GM23338 (cell line): ENCODE measurements around the gene IGSF11.

Experiments used
- CREB1 ChIP-seq: fragments of 250-450 bp; sonication (Bioruptor Pico); IDR thresholded peaks from 2 replicates; pipeline ENCODE4 v1.5.0; 2020; ENCODE audit warnings: low read depth, mild to moderate bottlenecking, moderate library complexity
- EZH2 ChIP-seq: fragments of 200-600 bp; sonication (generic); IDR thresholded peaks from one replicate; pipeline ENCODE4 v1.8.0; 2017; ENCODE audit warnings: antibody characterized with exemption, mild to moderate bottlenecking, low read depth; ENCODE audit not compliant: unreplicated experiment
- EZH2phosphoT487 ChIP-seq: fragments of 200-600 bp; sonication (generic); IDR thresholded peaks from one replicate; pipeline ENCODE4 v1.8.1; 2018; ENCODE audit warnings: antibody characterized with exemption; ENCODE audit not compliant: unreplicated experiment
- JUNB ChIP-seq: IDR thresholded peaks from one replicate; pipeline ENCODE4 v1.6.1; 2016; ENCODE audit warnings: antibody characterized with exemption; ENCODE audit not compliant: unreplicated experiment
- NANOG ChIP-seq: IDR thresholded peaks from 2 replicates; pipeline ENCODE4 v1.6.1; 2016; ENCODE audit warnings: antibody characterized with exemption, borderline replicate concordance
- POLR2AphosphoS5 ChIP-seq: IDR thresholded peaks from 2 replicates; pipeline ENCODE4 v1.6.1; 2016; ENCODE audit warnings: antibody characterized with exemption, low read depth
- STAT1 ChIP-seq: IDR thresholded peaks from one replicate; pipeline ENCODE4 v1.6.1; 2016; ENCODE audit warnings: antibody characterized with exemption; ENCODE audit not compliant: unreplicated experiment
- ZNF114 ChIP-seq: fragments of 250-450 bp; sonication (Bioruptor Pico); IDR thresholded peaks from 2 replicates; pipeline ENCODE4 v1.5.0; 2020; ENCODE audit warnings: mild to moderate bottlenecking, moderate library complexity
- ZNF331 ChIP-seq: fragments of 250-450 bp; sonication (Bioruptor Pico); IDR thresholded peaks from 2 replicates; pipeline ENCODE4 v1.5.0; 2020; ENCODE audit warnings: low read depth, mild to moderate bottlenecking, moderate library complexity
- TF ChIP-seq, protein P1 (sequence below), 2 experiments: fragments of 200-600 bp in 1 of 2; sonication (generic) in 1 of 2; conservative IDR thresholded peaks; 2 replicates each; pipeline versions ENCODE4 v1.5.1 to v1.6.1; 2016 to 2017; ENCODE audit warnings: antibody characterized with exemption in 2 of 2, low read depth in 2 of 2, mild to moderate bottlenecking in 2 of 2, moderate library complexity in 1 of 2
- TF ChIP-seq, protein P2 (sequence below): IDR thresholded peaks from one replicate; pipeline ENCODE4 v1.6.1; 2018; ENCODE audit warnings: antibody characterized with exemption; ENCODE audit not compliant: unreplicated experiment
- TF ChIP-seq, protein P3 (sequence below): fragments of 250-450 bp; sonication (Bioruptor Pico); IDR thresholded peaks from 2 replicates; pipeline ENCODE4 v1.5.0; 2020; ENCODE audit warnings: mild to moderate bottlenecking, moderate library complexity

DNA sequence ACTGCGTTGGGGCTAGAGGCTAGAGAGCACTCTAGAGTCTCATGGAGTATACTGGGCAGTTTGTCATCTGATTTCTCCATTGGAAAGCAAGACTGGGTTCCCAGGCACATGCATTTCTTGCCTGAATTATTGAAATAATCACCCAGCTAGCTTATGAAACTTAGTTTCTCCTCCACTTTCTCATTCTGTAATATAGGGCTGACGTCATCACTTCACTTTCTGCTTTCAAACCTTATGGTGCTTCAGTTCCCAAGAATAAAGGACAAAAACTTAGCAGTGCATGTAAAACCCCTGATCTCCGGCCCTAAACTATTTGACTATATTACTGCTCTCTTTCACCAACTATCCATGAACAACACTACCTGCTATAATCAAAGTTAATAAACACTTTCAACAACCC, 147.9 kb downstream of the IGSF11 start:
- TF ChIP-seq, protein P1, sequence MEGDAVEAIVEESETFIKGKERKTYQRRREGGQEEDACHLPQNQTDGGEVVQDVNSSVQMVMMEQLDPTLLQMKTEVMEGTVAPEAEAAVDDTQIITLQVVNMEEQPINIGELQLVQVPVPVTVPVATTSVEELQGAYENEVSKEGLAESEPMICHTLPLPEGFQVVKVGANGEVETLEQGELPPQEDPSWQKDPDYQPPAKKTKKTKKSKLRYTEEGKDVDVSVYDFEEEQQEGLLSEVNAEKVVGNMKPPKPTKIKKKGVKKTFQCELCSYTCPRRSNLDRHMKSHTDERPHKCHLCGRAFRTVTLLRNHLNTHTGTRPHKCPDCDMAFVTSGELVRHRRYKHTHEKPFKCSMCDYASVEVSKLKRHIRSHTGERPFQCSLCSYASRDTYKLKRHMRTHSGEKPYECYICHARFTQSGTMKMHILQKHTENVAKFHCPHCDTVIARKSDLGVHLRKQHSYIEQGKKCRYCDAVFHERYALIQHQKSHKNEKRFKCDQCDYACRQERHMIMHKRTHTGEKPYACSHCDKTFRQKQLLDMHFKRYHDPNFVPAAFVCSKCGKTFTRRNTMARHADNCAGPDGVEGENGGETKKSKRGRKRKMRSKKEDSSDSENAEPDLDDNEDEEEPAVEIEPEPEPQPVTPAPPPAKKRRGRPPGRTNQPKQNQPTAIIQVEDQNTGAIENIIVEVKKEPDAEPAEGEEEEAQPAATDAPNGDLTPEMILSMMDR (conservative IDR thresholded peaks at IDR 0.05; ENCODE audit: low read depth in 2 of 2) = no peak
- TF ChIP-seq EZH2 (no peak), CREB1 (CRISPR knock-in tag) (no peak), EZH2phosphoT487 (no peak), POLR2AphosphoS5 (no peak), JUNB (no peak), STAT1 (no peak), ZNF114 (CRISPR knock-in tag) (no peak), ZNF331 (CRISPR knock-in tag) (no peak), NANOG (no peak)
- TF ChIP-seq, protein P2, sequence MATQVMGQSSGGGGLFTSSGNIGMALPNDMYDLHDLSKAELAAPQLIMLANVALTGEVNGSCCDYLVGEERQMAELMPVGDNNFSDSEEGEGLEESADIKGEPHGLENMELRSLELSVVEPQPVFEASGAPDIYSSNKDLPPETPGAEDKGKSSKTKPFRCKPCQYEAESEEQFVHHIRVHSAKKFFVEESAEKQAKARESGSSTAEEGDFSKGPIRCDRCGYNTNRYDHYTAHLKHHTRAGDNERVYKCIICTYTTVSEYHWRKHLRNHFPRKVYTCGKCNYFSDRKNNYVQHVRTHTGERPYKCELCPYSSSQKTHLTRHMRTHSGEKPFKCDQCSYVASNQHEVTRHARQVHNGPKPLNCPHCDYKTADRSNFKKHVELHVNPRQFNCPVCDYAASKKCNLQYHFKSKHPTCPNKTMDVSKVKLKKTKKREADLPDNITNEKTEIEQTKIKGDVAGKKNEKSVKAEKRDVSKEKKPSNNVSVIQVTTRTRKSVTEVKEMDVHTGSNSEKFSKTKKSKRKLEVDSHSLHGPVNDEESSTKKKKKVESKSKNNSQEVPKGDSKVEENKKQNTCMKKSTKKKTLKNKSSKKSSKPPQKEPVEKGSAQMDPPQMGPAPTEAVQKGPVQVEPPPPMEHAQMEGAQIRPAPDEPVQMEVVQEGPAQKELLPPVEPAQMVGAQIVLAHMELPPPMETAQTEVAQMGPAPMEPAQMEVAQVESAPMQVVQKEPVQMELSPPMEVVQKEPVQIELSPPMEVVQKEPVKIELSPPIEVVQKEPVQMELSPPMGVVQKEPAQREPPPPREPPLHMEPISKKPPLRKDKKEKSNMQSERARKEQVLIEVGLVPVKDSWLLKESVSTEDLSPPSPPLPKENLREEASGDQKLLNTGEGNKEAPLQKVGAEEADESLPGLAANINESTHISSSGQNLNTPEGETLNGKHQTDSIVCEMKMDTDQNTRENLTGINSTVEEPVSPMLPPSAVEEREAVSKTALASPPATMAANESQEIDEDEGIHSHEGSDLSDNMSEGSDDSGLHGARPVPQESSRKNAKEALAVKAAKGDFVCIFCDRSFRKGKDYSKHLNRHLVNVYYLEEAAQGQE = no peak
- TF ChIP-seq, protein P3, sequence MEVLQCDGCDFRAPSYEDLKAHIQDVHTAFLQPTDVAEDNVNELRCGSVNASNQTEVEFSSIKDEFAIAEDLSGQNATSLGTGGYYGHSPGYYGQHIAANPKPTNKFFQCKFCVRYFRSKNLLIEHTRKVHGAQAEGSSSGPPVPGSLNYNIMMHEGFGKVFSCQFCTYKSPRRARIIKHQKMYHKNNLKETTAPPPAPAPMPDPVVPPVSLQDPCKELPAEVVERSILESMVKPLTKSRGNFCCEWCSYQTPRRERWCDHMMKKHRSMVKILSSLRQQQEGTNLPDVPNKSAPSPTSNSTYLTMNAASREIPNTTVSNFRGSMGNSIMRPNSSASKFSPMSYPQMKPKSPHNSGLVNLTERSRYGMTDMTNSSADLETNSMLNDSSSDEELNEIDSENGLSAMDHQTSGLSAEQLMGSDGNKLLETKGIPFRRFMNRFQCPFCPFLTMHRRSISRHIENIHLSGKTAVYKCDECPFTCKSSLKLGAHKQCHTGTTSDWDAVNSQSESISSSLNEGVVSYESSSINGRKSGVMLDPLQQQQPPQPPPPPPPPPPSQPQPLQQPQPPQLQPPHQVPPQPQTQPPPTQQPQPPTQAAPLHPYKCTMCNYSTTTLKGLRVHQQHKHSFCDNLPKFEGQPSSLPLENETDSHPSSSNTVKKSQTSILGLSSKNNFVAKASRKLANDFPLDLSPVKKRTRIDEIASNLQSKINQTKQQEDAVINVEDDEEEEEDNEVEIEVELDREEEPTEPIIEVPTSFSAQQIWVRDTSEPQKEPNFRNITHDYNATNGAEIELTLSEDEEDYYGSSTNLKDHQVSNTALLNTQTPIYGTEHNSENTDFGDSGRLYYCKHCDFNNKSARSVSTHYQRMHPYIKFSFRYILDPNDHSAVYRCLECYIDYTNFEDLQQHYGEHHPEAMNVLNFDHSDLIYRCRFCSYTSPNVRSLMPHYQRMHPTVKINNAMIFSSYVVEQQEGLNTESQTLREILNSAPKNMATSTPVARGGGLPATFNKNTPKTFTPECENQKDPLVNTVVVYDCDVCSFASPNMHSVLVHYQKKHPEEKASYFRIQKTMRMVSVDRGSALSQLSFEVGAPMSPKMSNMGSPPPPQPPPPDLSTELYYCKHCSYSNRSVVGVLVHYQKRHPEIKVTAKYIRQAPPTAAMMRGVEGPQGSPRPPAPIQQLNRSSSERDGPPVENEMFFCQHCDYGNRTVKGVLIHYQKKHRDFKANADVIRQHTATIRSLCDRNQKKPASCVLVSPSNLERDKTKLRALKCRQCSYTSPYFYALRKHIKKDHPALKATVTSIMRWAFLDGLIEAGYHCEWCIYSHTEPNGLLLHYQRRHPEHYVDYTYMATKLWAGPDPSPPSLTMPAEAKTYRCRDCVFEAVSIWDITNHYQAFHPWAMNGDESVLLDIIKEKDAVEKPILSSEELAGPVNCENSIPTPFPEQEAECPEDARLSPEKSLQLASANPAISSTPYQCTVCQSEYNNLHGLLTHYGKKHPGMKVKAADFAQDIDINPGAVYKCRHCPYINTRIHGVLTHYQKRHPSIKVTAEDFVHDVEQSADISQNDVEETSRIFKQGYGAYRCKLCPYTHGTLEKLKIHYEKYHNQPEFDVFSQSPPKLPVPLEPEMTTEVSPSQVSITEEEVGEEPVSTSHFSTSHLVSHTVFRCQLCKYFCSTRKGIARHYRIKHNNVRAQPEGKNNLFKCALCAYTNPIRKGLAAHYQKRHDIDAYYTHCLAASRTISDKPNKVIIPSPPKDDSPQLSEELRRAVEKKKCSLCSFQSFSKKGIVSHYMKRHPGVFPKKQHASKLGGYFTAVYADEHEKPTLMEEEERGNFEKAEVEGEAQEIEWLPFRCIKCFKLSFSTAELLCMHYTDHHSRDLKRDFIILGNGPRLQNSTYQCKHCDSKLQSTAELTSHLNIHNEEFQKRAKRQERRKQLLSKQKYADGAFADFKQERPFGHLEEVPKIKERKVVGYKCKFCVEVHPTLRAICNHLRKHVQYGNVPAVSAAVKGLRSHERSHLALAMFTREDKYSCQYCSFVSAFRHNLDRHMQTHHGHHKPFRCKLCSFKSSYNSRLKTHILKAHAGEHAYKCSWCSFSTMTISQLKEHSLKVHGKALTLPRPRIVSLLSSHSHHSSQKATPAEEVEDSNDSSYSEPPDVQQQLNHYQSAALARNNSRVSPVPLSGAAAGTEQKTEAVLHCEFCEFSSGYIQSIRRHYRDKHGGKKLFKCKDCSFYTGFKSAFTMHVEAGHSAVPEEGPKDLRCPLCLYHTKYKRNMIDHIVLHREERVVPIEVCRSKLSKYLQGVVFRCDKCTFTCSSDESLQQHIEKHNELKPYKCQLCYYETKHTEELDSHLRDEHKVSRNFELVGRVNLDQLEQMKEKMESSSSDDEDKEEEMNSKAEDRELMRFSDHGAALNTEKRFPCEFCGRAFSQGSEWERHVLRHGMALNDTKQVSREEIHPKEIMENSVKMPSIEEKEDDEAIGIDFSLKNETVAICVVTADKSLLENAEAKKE (CRISPR knock-in tag) = no peak
